Neural progenitor cell (in vitro differentiated cells): ENCODE results near the gene KCNJ10. TPM values are rescaled to one million over a fixed set of nuclear protein-coding genes. Genes with fewer than 3 reads are reported as not detected.
A peak's percentile ranks its signal among the peaks of the same experiment; 100 is the strongest.

Source experiments
- DNase-seq: peaks from one replicate; pipeline ENCODE4 v3.0.0-alpha.2; 2016; ENCODE audit warnings: low spot score
- H2AFZ ChIP-seq: fragments of 200-600 bp; sonication (generic); replicated peaks from 2 replicates; pipeline ENCODE4 v1.6.1; 2016; ENCODE audit warnings: antibody characterized with exemption
- H3F3A ChIP-seq: fragments of 200-600 bp; sonication (generic); 2 replicates; pipeline ENCODE4 v1.6.1; 2016; ENCODE audit warnings: antibody characterized with exemption, low read depth
- H3K27ac ChIP-seq: fragments of 200-600 bp; sonication (generic); 2 replicates; pipeline ENCODE4 v1.5.1; 2016; ENCODE audit warnings: mild to moderate bottlenecking
- H3K27me3 ChIP-seq: fragments of 200-600 bp; sonication (generic); 2 replicates; pipeline ENCODE4 v1.6.1; 2016; ENCODE audit warnings: mild to moderate bottlenecking, moderate library complexity
- H3K36me3 ChIP-seq: fragments of 200-600 bp; sonication (generic); 2 replicates; pipeline ENCODE4 v1.5.1; 2016
- H3K4me1 ChIP-seq: fragments of 200-600 bp; sonication (generic); 2 replicates; pipeline ENCODE4 v1.6.1; 2016; ENCODE audit warnings: mixed run types
- H3K4me2 ChIP-seq: fragments of 200-600 bp; sonication (generic); 2 replicates; pipeline ENCODE4 v1.6.1; 2016
- H3K4me3 ChIP-seq: fragments of 200-600 bp; sonication (generic); 2 replicates; pipeline ENCODE4 v1.5.1; 2016
- H3K79me2 ChIP-seq: fragments of 200-600 bp; sonication (generic); 2 replicates; pipeline ENCODE4 v1.6.1; 2016; ENCODE audit warnings: low read depth
- H3K9ac ChIP-seq: fragments of 200-600 bp; sonication (generic); 2 replicates; pipeline ENCODE4 v1.6.1; 2016
- H3K9me3 ChIP-seq: fragments of 200-600 bp; sonication (generic); 2 replicates; pipeline ENCODE4 v1.5.1; 2016; ENCODE audit warnings: low read depth
- H4K20me1 ChIP-seq: fragments of 200-600 bp; sonication (generic); 2 replicates; pipeline ENCODE4 v1.6.1; 2016; ENCODE audit warnings: low read depth
- H3K27ac Mint-ChIP-seq: 3 replicates; pipeline ENCODE4 v1.8.0; 2021; ENCODE audit warnings: mixed read lengths
- H3K27me3 Mint-ChIP-seq: 2 replicates; pipeline ENCODE4 v1.8.0; 2022; ENCODE audit warnings: low read depth, mild to moderate bottlenecking, inconsistent platforms, moderate library complexity, mixed read lengths; ENCODE audit not compliant: insufficient read depth
- H3K36me3 Mint-ChIP-seq: 3 replicates; pipeline ENCODE4 v1.8.0; 2021; ENCODE audit warnings: mixed read lengths
- H3K4me1 Mint-ChIP-seq: 3 replicates; pipeline ENCODE4 v1.8.0; 2021; ENCODE audit warnings: mixed read lengths
- H3K4me3 Mint-ChIP-seq: 3 replicates; pipeline ENCODE4 v1.8.0; 2021; ENCODE audit warnings: mild to moderate bottlenecking, moderate library complexity, mixed read lengths
- H3K9me3 Mint-ChIP-seq: 3 replicates; pipeline ENCODE4 v1.8.0; 2020; ENCODE audit warnings: mixed read lengths
- CTCF ChIP-seq: fragments of 200-600 bp; sonication (generic); IDR thresholded peaks from 2 replicates; pipeline ENCODE4 v1.5.1; 2017; ENCODE audit warnings: antibody characterized with exemption, mild to moderate bottlenecking
- EZH2 ChIP-seq: fragments of 200-600 bp; sonication (generic); IDR thresholded peaks from 2 replicates; pipeline ENCODE4 v1.6.1; 2017; ENCODE audit warnings: antibody characterized with exemption, mild to moderate bottlenecking, moderate library complexity
- EZH2phosphoT487 ChIP-seq: fragments of 200-600 bp; sonication (generic); IDR thresholded peaks from 2 replicates; pipeline ENCODE4 v1.6.1; 2017; ENCODE audit warnings: antibody characterized with exemption
- total RNA-seq: library from RNA; depleted of rRNA; stranded (reverse); fragments of >200 nt; gene quantifications from 2 replicates; pipeline ENCODE4 v1.2.3, GENCODE V29; 2015; ENCODE audit warnings: low replicate concordance

The KCNJ10 gene
- total RNA-seq, 1 donor from 2014 or later: not detected

- peaks cover 19% of the 10 kb centered on the region for H3K4me1 Mint-ChIP-seq
- H4K20me1 ChIP-seq: no peaks in the 10 kb centered on the region
- no peaks in the 10 kb centered on the region for H3K36me3 ChIP-seq
- no peak for DNase-seq
- peaks cover 84% of the 10 kb centered on the region for H3K27me3 ChIP-seq
- no peaks in the 10 kb centered on the region for H3F3A ChIP-seq
- H3K79me2 ChIP-seq: no peaks in the 10 kb centered on the region
- peaks cover 40% of the 10 kb centered on the region for H3K27me3 Mint-ChIP-seq
- no peaks in the 10 kb centered on the region for H3K4me1 ChIP-seq
- peak overlapping the region; percentile 52 for H3K4me3 Mint-ChIP-seq
- no peaks in the 10 kb centered on the region for H3K36me3 Mint-ChIP-seq
- H3K9ac ChIP-seq: no peak overlapping the region
- no peak overlapping the region for H3K4me3 ChIP-seq
- H3K4me2 ChIP-seq: no peak overlapping the region
- TF ChIP-seq EZH2: no peak
- no peak for TF ChIP-seq EZH2phosphoT487
- no peak for TF ChIP-seq CTCF
- no peak overlapping the region for H3K27ac Mint-ChIP-seq
- H2AFZ ChIP-seq: no peak overlapping the region
- H3K27ac ChIP-seq: no peak overlapping the region
- H3K9me3 ChIP-seq: no peaks in the 10 kb centered on the region
- peaks cover 2% of the 10 kb centered on the region for H3K9me3 Mint-ChIP-seq
Measured at GRCh38 chr1:160082926-160083325, 13.0 kb upstream of the KCNJ10 start.

GRCh38 chr1:160082487-160082886, 12.5 kb upstream of the KCNJ10 start:
- Histone ChIP-seq H2AFZ (no peak overlapping the region), H3K4me2 (no peak overlapping the region), H3K36me3 (no peaks in the 10 kb centered on the region), H3K9ac (no peak overlapping the region), H3K79me2 (no peaks in the 10 kb centered on the region), H3K27ac (no peak overlapping the region), H3K27me3 (peaks cover 84% of the 10 kb centered on the region), H3K4me3 (no peak overlapping the region), H3K4me1 (no peaks in the 10 kb centered on the region), H4K20me1 (no peaks in the 10 kb centered on the region), H3F3A (no peaks in the 10 kb centered on the region), H3K9me3 (no peaks in the 10 kb centered on the region)
- H3K27me3 Mint-ChIP-seq: peaks cover 40% of the 10 kb centered on the region
- TF ChIP-seq CTCF (no peak), EZH2 (no peak), EZH2phosphoT487 (no peak)
- no peak for DNase-seq
- H3K4me3 Mint-ChIP-seq: peak overlapping the region; percentile 22
- H3K36me3 Mint-ChIP-seq: no peaks in the 10 kb centered on the region
- peaks cover 2% of the 10 kb centered on the region for H3K9me3 Mint-ChIP-seq
- no peak overlapping the region for H3K27ac Mint-ChIP-seq
- H3K4me1 Mint-ChIP-seq: peaks cover 19% of the 10 kb centered on the region

GRCh38 chr1:160081261-160081936, 11.4 kb upstream of the KCNJ10 start, which contains the start of gene KCNJ9:
Gene KCNJ9 (plus strand): TSS chr1:160081538. CDS start chr1:160084031, 2,493 bp downstream.
- Histone ChIP-seq H2AFZ (no peak within 1 kb of the TSS), H3K27ac (no peak within 1 kb of the TSS), H3K4me3 (no peak within 1 kb of the TSS), H3K79me2 (no peaks in the 10 kb centered on the region), H4K20me1 (no peaks in the 10 kb centered on the region), H3K36me3 (no peaks in the 10 kb centered on the region), H3K9me3 (no peaks in the 10 kb centered on the region), H3K9ac (no peak within 1 kb of the TSS), H3F3A (no peaks in the 10 kb centered on the region), H3K4me2 (no peak within 1 kb of the TSS), H3K4me1 (no peaks in the 10 kb centered on the region), H3K27me3 (peaks cover 82% of the 10 kb centered on the region)
- Mint-ChIP-seq H3K36me3 (no peaks in the 10 kb centered on the region), H3K4me1 (peaks cover 28% of the 10 kb centered on the region), H3K27me3 (peaks cover 33% of the 10 kb centered on the region), H3K27ac (no peak within 1 kb of the TSS), H3K4me3 (peak within 1 kb of the TSS; percentile 74), H3K9me3 (peaks cover 2% of the 10 kb centered on the region)
- peak; percentile 82 for DNase-seq
- TF ChIP-seq CTCF (no peak), EZH2 (no peak), EZH2phosphoT487 (no peak)
